ENCODE measurements around the gene COL6A5.
"Not testable (repeated sequence)": the region's sequence is repeated elsewhere in the genome, so short reads cannot be mapped to it uniquely, and the experiment has no call there.

The COL6A5 gene

DNA sequence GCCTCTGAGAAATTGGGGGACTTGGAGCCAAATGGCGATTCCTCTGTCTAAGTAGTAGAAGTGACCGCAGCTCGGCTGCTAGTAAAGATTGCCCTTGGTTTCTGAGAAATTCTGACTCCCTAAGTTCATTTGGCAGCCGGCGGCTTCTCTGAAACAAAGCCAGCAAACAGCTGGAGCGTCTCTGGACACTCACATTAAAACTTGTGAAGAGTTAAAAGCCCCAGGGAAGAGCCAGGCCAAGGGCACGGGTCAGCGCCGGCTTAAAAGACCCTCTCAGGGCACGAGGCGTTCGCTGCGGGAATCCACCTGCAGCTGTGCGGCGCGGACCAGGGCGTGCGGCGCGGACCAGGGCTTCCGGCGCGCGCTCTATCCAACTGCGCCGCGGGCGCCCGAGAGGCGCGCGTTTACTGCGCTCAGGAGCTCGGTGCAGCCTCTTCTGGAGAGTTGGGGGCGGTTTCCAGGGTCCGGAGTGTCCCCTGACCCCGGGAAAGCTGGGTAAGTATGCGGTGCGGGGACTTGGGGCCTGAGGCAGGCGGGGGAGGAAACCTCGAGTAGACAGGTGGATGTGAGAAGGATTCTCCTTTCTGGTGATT is at the start of gene COL6A5:
TSS of gene COL6A5 (plus strand) at position 186 of the 593 bp plus-strand sequence. CDS start 27,967 bp downstream, outside the sequence.
- no peak for DNase-seq

GRCh38 chr3:130299531-130299930 is 45.9 kb upstream of the COL6A5 start:
- DNase-seq: no peak

DNA sequence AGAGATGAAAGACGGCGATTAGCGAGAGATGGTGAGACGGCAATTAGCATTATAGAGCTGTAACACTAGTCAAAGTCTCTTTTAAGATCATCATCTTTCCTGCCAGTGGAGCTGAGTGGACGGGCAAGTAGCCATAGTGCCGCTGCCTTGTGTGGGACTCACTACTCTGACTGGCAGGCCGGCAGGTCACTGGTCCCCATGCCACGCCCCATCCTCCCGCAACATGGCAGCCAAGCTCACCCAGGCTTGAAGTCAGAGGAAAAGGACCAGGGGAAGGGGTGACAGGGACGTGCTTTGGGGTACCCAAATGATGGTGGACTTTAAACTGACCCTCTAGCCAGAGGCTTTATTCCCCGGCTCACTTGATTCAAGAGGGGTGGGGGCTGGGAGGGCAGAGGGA is 44.6 kb upstream of the COL6A5 start:
- no peak for DNase-seq

DNA sequence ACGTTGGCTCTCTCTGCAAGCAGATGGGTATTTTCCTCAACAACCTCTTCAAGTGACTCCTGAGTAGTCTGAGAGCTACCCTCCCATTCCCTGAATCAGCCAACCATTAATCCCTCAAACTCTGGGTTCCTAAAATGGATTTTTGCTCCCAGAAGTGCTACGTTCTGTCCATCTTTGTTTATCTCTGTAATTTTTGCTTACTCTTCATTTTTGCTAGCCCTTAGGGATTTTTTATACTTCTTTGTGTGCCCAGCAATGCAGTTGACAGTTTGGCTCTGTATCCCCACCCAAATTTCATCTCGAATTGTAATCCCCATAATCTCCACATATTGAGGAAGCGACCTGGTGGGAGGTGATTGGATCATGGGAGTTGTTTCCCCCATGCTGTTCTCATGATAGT is 35.4 kb upstream of the COL6A5 start:
- DNase-seq: no peak

DNA sequence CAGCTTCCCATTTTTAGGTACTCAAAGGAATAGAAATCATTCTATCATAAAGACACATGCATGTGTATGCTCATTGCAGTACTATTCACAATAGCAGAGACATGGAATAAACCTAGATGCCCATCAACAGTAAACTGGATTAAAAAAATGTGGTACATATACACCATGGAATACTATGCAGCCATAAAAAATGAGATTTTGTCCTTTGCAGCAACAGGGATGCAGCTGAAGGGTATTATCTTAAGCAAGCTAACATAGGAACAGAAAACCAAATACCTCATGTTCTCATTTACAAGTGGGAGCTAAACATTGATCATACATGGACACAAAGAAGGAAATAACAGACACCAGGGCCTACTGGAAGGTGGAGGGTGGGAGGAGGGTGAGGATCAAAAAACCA is 33.1 kb upstream of the COL6A5 start:
- no peak for DNase-seq

DNA sequence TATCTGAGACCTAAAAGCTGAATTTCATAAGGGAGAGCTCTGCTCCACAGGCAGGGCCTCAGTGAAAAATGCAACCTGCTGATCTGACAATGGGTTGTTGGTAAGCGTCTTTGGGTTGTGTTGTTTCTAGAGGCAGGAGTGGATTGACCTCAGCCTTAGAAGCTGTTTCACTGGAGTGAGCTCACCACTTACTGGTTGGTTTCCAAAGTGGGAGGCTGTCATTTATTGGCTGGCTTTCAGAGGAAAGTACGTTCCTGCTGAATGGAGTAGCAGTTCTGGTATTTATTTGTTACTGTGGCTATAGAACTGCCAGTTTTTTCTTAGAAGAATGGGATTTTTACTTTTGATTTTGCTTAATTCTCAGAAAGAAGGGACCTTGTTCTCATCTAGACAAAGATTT is 29.3 kb upstream of the COL6A5 start:
- no peak for DNase-seq

GRCh38 chr3:130323503-130323902 is 22.0 kb upstream of the COL6A5 start:
- no peak for DNase-seq

DNA sequence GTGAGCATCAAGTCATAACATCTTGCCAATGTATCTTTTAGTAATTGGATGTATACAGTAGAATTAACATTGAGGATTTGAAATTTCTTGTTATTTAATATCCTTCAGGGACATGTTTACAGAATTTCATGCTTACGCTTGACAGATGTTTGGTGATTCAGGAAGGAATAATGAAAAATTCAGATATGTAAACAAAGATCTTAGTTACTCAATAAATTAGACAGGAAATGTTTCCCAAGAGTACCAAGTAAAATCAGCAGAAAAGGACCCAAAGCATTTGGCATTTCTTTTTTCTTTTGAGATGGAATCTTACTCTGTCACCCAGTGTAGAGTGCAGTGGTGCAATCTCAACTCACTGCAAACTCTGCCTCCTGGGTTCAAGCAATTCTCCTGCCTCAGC is 4.7 kb upstream of the COL6A5 start:
- DNase-seq: no peak

- no peak for DNase-seq
These were observed 4.1 kb upstream of the COL6A5 start for GRCh38 chr3:130341388-130341787.

DNA sequence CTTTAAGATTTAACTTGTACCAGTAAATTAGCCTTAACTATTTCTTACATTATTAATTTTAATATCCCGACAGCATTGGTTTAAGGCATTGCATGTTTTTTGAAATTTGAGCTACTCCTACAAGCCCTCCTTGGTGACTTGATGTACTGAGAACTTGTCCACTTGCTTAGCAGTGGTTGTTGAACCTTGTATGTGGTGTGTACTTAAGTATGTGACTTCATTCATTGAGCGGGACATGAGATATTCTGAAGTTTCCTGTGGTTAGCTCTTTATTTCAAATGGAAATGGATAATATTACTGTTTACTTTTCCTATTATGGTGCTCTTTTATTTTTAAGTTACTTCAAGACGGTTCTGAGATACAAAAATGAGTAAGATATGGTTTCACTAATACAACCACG is 3.6 kb upstream of the COL6A5 start:
- DNase-seq: no peak

DNA sequence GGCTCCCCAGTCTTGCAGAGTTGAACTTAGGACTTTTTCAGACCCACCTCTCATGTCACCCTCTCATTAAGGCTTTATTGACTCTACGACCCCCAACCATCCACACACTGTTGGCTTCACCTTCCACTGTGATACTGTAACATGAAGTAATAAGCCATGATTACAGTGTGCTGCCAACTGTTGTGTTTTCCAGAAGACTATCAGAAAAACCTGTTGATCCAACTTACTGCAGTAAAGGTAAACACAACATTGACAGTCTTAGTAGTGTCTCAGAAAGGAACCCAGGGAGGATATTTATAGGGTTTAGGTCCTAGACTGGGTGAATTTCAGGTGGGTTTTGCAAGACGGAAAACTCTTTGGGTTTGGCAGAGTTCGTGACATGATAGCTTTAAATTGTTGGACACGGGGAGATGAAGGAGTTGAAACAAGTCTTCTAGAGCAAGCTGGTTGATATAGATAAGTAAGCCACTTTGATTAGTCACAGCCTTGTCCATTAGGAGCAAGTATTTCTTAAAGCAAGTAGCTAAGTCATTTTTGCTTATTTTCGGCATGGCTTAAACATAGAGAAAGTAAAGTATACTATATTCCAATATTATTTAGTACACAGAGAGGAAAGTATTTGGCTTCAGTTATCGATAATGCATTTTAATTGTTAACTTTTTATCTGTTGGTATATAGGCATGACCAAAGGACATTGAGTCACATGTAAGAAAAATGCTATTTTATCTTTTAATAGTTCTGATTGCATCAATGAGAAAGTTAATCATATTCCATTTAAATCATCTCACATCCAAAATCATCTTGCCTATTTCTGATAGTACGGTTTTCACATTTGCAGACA is 2.4 kb upstream of the COL6A5 start:
- no peak for DNase-seq

DNA sequence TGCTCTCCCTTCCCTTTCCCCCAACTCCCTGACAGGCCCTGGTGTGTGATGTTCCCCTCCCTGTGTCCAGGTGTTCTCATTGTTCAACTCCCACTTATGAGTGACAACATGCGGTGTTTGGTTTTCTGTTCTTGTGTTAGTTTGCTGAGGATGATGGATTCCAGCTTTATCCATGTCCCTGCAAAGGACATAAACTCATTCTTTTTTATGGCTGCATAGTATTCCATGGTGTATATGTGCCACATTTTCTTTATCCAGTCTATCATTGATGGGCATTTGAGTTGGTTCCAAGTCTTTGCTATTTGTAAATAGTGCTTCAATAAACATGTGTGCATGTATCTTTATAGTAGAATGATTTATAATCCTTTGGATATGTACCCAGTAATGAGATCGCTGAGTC is 2.8 kb downstream of the COL6A5 start:
- not testable (repeated sequence) for DNase-seq

DNA sequence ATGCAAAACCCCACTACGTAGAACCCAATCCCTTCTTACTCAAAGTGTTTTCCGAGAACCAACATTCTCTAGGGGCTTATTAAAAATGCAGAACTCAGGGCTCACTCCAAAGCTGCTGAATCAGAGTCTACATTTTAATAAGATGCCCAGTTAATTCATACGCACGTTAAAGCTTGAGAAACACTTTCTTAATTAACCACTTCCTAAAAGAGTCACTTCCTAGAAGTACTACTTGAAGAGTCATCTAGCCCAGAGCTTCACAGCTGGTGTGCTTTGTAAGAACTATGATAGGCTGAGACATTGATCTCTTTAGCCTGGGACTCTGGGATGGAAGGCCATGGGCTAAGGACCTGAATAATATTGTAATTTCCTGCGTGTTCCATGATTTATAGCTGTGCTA is 9.0 kb downstream of the COL6A5 start:
- no peak for DNase-seq

- DNase-seq: no peak
These were observed 28.6 kb downstream of the COL6A5 start for GRCh38 chr3:130374033-130374432.

- no peak for DNase-seq
These were observed 29.4 kb downstream of the COL6A5 start for GRCh38 chr3:130374908-130375307.

DNA sequence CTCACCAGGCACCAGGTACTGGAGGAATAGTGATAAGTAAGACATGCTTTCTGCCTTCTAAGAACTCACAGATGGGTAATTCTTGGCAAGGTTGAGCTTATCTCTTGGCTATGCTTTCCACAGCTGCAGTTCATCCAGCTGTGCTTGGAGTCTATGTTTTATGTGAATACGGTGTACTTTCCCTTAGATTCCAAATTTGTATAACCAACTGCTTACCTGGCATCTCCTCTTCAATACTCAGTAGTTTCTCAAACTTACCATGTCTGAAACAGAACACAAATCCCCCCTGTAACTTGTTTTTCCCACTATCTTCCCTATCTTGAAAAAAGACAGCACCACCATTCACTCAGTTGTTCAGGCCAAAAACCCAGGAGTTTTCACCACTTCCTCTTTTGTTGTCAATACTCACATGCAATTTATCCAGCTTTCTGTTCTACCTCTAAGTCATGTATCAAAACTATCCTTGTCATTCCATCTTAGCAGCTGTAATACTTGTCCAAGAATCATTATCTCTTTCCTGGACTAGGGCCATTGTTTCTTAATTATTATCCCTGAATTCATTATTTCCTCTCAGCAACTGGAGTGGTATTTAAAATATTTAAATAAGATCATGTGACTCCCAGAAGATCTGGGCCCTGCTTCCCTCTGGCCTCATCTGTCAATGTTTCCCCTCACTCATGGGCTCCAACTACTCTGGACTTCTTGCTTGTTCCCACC is 32.6 kb downstream of the COL6A5 start:
- DNase-seq: no peak

DNA sequence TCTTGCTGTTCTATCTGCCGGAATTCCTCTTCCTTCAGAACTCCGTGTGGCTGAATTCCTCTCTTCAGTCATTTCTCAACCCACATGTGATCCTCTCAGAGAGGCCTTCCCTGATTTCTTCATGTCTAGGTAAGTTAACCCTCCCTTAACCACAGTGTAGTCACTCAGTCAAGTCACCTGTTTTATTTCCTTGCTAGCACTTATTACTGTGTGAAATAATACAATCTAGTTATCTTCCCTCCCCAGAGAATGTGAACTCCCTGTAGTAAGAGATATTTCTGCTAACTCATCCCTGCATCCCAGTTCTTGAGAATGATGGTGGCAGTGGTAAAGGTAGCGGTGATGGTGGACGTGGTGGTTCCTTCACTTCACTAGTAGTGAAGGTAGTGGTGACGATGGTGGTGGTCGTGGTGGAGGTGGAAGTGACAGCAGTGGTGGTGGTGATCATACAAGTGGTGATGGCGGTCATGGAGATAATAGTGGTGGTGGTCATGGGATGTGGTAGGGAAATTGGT is 33.3 kb downstream of the COL6A5 start:
- DNase-seq: no peak

GRCh38 chr3:130379274-130379673 is 33.8 kb downstream of the COL6A5 start:
- no peak for DNase-seq

DNA sequence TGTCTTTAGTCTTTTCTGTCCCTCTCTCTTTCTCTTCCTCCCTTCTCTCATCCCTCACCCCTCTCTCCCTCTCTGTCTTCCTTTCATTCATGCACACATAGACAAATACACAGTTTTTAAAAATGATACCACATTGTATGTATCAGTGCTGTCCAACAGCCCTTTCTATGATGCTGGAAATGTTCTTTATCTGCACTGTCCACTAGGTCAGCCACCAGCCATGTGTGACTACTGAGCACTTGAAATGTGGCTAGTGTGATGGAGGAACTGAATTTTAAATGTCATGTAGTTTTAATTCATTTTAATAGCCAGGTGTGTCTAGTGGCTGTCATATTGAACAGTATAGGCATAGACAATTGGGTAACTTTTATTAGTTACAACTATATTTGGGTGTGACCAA is 34.9 kb downstream of the COL6A5 start:
- DNase-seq: no peak

- DNase-seq: no peak
These were observed 38.0 kb downstream of the COL6A5 start for GRCh38 chr3:130383424-130383823.

DNA sequence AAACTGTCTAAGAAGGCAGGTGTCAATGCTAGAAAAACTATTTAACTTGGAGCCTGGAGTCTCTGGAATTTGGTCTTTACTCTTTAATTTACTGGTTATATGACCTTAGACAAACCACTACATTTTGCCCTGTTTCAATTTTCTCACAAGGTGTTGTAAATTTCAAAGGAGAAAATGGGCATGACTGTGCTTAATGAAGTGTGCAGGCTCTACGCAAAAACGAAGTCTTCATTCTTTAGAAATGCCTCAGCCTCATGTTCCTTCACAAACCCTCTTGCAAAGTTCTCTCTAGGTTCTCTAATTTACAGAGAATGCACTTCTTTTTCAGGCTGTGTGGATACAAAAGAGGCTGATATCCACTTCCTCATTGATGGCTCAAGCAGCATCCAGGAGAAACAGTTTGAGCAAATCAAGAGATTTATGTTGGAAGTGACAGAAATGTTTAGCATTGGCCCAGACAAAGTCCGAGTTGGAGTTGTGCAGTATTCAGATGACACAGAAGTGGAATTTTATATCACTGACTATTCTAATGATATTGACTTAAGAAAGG is 39.1 kb downstream of the COL6A5 start:
- no peak for DNase-seq

DNA sequence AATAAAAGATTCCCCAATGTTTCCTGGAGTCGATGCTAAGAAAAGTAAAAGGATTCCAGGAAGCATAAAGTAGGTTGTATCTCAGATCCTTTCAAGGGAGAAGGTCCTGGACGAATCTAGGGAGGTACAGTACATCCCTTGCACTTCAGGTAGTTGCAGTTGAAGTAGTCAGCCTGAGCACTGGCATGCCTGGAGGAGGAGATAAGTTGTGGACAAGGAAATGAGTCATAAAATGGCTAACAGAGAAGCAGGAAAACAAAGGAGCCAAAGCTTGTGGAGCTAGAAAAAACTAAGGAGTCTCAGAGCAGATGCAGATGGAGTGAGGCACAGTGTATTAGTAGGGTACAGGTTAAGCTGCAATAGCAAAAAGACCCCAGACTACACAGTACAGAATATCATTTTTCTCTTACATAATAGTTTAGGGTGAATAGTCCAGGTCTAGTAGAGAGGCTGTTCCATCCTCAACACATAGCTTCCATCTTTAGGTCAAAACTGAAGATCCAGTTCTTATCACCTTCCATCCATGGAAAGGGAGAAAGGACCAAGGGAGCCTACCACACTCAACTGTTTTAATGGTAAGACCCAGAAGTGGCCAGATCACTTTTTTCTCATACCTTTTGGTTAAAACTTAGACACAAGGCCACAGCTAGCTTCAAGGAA is 41.3 kb downstream of the COL6A5 start:
- no peak for DNase-seq

Data from GDM1 (cell line).